ENCODE data around the gene OR13C3.
"Not testable (repeated sequence)": the region's sequence is repeated elsewhere in the genome, so short reads cannot be mapped to it uniquely, and the experiment has no call there.

Gene OR13C3

DNA sequence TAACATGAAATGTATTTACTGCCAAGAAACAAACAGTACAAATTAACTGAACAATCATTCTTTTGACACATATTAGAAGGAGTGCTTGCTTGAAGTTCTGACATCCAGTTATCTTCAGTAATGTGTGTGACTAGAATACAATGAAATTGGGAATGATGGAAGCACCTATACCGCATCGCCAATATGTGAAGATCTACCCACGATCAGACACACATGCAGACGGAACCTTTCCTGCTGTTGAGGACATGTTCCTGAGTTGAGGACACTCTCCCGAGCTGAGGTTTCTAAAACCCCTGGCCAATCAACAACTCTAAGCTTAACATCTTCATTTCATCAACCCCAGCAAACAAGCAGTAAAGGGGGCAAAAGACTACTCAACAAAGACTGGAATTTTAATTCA is at the start of gene OR13C3:
Gene OR13C3 (minus strand): TSS at position 101 of the 400 bp plus-strand sequence. CDS start 133 bp downstream, outside the sequence.
- Mint-ChIP-seq H3K9me3 (no peaks in the 10 kb centered on the region), H3K36me3 (no peaks in the 10 kb centered on the region), H3K4me1 (no peaks in the 10 kb centered on the region), H3K27me3 (no peaks in the 10 kb centered on the region), H3K27ac (no peak within 1 kb of the TSS), H3K4me3 (no peak within 1 kb of the TSS)
- no peak for DNase-seq (ENCODE audit: low spot score in 2 of 2)
- ATAC-seq (ENCODE audit: low read depth), result no peak

DNA sequence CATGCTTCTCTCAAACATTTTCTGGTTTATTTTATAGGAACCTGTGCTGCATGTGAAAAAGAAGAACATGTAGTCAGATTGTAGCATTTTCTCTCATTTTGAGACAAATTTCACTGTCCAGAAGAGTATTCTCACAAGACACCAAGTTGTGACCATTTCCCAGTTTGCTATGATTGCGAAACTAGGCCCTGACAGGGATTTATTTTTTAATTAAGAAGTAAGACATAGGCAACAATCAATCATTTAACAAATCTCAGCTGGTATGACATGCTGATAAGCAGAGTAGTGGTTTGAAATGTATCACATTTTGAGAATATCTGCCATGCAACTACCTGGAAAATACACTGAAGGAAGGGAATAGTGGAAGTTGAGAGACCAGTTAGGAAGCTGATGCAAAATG is 43.9 kb upstream of the OR13C3 start:
- Mint-ChIP-seq H3K27ac (no peak overlapping the region), H3K9me3 (no peaks in the 10 kb centered on the region), H3K36me3 (no peaks in the 10 kb centered on the region), H3K27me3 (peaks cover 2% of the 10 kb centered on the region), H3K4me3 (no peak overlapping the region), H3K4me1 (no peaks in the 10 kb centered on the region)
- no peak for ATAC-seq (ENCODE audit: low read depth)
- DNase-seq (ENCODE audit: low spot score in 2 of 2), result no peak

GRCh38 chr9:104577263-104577662 is 40.6 kb upstream of the OR13C3 start:
- Mint-ChIP-seq H3K27ac (no peak overlapping the region), H3K27me3 (peaks cover 2% of the 10 kb centered on the region), H3K4me1 (no peaks in the 10 kb centered on the region), H3K4me3 (no peak overlapping the region), H3K9me3 (peaks cover 5% of the 10 kb centered on the region), H3K36me3 (no peaks in the 10 kb centered on the region)
- DNase-seq (ENCODE audit: low spot score in 2 of 2) (no peak), ATAC-seq (ENCODE audit: low read depth) (no peak)

DNA sequence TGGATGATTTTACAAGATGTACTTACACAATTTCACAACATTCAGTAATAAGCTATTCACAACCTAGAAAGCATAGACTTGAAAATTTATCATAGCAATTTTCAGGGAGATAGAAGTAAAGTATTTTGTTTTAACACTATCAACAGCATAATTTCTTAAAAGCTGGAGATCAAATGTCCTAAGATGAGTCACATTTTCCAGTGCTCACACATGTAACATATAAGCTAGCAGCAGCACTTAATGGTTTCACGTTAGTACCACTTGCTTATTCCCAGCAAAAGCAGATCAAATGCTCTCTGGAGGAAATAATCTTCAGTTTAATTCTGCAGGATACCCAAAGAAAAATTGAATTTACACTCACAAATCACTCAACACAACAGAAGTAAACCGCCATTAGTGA is 38.8 kb upstream of the OR13C3 start:
- Mint-ChIP-seq H3K4me3 (no peak overlapping the region), H3K9me3 (peaks cover 5% of the 10 kb centered on the region), H3K36me3 (no peaks in the 10 kb centered on the region), H3K27ac (no peak overlapping the region), H3K4me1 (no peaks in the 10 kb centered on the region), H3K27me3 (no peaks in the 10 kb centered on the region)
- DNase-seq (ENCODE audit: low spot score in 2 of 2), result no peak
- no peak for ATAC-seq (ENCODE audit: low read depth)

- no peak for ATAC-seq (ENCODE audit: low read depth)
Measured at GRCh38 chr9:104572612-104573011, 36.0 kb upstream of the OR13C3 start.

DNA sequence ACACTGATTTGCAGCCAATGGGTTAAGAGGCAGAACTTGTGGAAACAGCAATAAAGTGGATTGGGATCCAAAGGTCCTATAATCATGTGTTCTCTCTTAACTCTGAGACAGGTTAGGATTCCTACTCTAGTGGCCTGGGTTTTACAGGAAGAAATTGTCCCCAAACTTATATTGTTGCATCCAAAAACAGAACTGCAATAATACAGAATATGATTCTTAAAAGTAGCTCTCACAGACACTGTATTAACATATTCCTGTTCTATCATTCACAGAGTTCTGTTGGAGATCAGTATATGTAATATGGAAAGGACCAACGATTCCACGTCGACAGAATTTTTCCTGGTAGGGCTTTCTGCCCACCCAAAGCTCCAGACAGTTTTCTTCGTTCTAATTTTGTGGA is 32.2 kb upstream of the OR13C3 start, which contains the start of gene OR13C8:
Gene OR13C8 (plus strand): TSS at position 301 of the 400 bp plus-strand sequence. CDS start 0 bp downstream, at position 301.
- peaks cover 5% of the 10 kb centered on the region for H3K9me3 Mint-ChIP-seq
- no peak within 1 kb of the TSS for H3K4me3 Mint-ChIP-seq
- no peak for ATAC-seq (ENCODE audit: low read depth)
- no peaks in the 10 kb centered on the region for H3K27me3 Mint-ChIP-seq
- H3K4me1 Mint-ChIP-seq, result no peaks in the 10 kb centered on the region
- H3K27ac Mint-ChIP-seq, result no peak within 1 kb of the TSS
- no peak for DNase-seq (ENCODE audit: low spot score in 2 of 2)
- H3K36me3 Mint-ChIP-seq, result no peaks in the 10 kb centered on the region

More at GRCh38 chr9:104572612-104573011, 36.0 kb upstream of the OR13C3 start:
- no peak for DNase-seq (ENCODE audit: low spot score in 2 of 2)
- Mint-ChIP-seq H3K9me3 (peaks cover 5% of the 10 kb centered on the region), H3K27ac (no peak overlapping the region), H3K36me3 (no peaks in the 10 kb centered on the region), H3K27me3 (no peaks in the 10 kb centered on the region), H3K4me1 (no peaks in the 10 kb centered on the region), H3K4me3 (no peak overlapping the region)

DNA sequence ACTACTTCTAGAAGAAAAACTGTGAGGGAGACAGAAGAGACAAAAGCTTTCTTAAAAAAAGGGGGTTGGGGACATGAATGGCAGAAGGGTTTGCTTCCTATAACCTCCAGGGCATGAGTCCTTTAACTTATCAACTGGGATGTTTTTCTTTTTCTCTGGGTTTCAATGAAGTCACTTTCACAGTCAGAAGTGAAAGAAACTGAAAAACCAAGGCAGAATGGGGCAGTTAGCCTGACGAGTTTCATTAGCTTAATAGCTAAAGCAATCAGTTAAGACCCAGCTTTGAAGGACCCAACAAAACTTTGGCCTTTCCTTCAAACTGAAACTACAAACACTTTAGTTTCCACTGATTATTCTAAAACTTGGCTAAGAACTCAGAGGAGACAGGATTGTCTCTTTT is 27.7 kb upstream of the OR13C3 start:
- H3K27me3 Mint-ChIP-seq, result no peaks in the 10 kb centered on the region
- DNase-seq (ENCODE audit: low spot score in 2 of 2) (no peak), ATAC-seq (ENCODE audit: low read depth) (no peak)
- H3K4me1 Mint-ChIP-seq, result no peaks in the 10 kb centered on the region
- no peak overlapping the region for H3K27ac Mint-ChIP-seq
- H3K36me3 Mint-ChIP-seq, result no peaks in the 10 kb centered on the region
- H3K9me3 Mint-ChIP-seq, result no peaks in the 10 kb centered on the region
- no peak overlapping the region for H3K4me3 Mint-ChIP-seq

DNA sequence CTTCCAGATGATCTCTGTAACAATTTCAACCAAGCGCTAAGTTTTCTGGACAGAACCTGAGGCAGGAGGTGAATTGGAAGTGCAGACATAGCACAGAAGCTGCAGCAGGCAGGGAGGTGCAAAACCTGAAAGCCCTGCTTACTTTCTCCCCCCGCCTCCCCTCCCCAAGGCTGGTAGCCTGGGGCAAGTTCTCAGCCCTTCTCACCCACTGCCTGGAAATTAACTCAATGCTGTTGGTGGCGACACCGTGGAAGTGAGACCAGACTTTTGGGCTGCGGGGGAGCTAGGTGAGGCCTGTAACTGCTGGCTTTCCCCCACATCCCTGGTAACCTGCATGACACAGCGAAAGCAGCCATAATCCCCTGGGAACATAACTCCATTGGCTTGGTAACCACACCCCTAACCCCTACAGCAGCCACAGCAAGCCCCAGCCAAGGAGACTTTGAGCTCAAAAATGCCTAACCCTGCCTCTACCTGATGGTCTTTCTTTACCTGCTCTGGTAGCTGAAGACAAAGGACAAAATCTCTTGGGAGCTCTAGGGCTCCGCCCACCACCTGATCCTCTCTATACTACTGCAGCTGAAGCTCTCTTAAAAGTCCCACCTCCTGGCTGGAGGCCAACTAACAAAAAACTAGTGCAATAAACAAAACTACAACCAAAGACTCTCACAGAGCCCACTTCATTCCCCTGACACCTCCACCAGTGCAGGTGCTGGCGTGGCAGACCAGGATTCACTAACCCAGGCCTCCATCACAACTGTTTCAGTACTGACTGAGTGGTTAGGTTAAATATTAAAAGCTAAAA is 20.4 kb upstream of the OR13C3 start:
- DNase-seq (ENCODE audit: low spot score in 2 of 2) (no peak), ATAC-seq (ENCODE audit: low read depth) (no peak)
- H3K4me3 Mint-ChIP-seq, result no peak overlapping the region
- H3K27me3 Mint-ChIP-seq, result no peaks in the 10 kb centered on the region
- H3K4me1 Mint-ChIP-seq, result no peaks in the 10 kb centered on the region
- H3K27ac Mint-ChIP-seq, result no peak overlapping the region
- H3K36me3 Mint-ChIP-seq, result no peaks in the 10 kb centered on the region
- no peaks in the 10 kb centered on the region for H3K9me3 Mint-ChIP-seq

DNA sequence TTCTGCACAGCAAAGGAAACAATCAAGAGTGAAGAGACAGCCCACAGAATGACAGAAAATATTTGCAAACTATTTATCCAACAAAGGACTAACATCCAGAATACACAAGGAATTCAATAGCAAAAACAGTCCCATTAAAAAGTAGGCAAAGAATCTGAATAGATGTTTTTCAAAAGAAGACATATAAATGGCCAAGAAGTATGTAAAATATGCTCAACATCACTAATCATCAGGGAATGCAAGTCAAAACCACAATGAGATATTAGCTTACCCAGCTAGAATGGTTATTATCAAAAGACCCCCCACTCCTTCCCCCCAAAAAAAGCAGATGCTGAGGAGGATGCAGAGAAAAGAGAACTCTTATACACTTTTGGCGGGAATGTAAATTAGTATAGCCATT is 18.9 kb upstream of the OR13C3 start:
- no peaks in the 10 kb centered on the region for H3K4me1 Mint-ChIP-seq
- ATAC-seq (ENCODE audit: low read depth) (no peak), DNase-seq (ENCODE audit: low spot score in 2 of 2) (no peak)
- H3K4me3 Mint-ChIP-seq, result no peak overlapping the region
- no peaks in the 10 kb centered on the region for H3K27me3 Mint-ChIP-seq
- no peaks in the 10 kb centered on the region for H3K36me3 Mint-ChIP-seq
- no peaks in the 10 kb centered on the region for H3K9me3 Mint-ChIP-seq
- H3K27ac Mint-ChIP-seq, result no peak overlapping the region

DNA sequence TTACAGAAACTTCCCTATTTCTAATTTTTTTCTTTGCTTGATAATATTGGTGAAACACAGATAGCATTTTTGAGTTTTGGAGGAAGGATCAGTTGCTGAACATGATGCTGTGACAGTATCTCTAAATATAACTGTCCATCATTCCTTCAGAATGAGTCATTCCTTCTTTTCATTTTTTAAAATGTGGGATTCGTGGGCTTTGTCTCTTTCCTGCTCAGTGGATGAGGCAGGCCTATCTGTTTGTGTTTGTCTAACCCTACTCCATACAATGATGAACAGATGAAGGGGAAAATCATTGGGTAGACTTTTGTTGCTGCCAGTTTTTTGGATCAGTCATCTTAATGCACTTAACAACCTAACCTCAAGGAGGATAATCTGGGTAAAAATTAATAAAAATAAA is 16.6 kb upstream of the OR13C3 start:
- no peak overlapping the region for H3K4me3 Mint-ChIP-seq
- no peaks in the 10 kb centered on the region for H3K27me3 Mint-ChIP-seq
- DNase-seq (ENCODE audit: low spot score in 2 of 2) (no peak), ATAC-seq (ENCODE audit: low read depth) (no peak)
- H3K4me1 Mint-ChIP-seq, result no peaks in the 10 kb centered on the region
- H3K36me3 Mint-ChIP-seq, result no peaks in the 10 kb centered on the region
- H3K9me3 Mint-ChIP-seq, result no peaks in the 10 kb centered on the region
- H3K27ac Mint-ChIP-seq, result no peak overlapping the region

DNA sequence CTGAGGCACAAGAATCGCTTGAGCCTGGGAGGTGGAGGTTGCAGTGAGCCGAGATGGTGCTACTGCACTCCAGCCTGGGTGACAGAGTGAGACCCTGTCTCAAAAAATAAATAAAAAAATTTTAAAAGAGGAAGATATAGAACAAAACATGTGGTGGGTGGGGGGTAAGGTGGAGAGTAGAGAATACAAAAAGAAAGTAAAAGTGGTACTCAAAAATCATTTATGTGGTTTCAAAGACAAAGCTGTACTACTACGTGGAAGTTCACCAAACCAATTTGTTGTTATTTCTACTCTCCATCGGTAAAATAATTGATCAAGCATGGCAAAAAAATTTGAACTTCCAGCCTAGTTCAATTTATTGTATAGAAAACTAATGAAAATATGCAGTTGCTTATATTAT is 8.0 kb upstream of the OR13C3 start:
- ATAC-seq (ENCODE audit: low read depth) (no peak), DNase-seq (ENCODE audit: low spot score in 2 of 2) (no peak)
- H3K4me1 Mint-ChIP-seq, result no peaks in the 10 kb centered on the region
- no peak overlapping the region for H3K4me3 Mint-ChIP-seq
- no peak overlapping the region for H3K27ac Mint-ChIP-seq
- no peaks in the 10 kb centered on the region for H3K27me3 Mint-ChIP-seq
- no peaks in the 10 kb centered on the region for H3K36me3 Mint-ChIP-seq
- H3K9me3 Mint-ChIP-seq, result no peaks in the 10 kb centered on the region

DNA sequence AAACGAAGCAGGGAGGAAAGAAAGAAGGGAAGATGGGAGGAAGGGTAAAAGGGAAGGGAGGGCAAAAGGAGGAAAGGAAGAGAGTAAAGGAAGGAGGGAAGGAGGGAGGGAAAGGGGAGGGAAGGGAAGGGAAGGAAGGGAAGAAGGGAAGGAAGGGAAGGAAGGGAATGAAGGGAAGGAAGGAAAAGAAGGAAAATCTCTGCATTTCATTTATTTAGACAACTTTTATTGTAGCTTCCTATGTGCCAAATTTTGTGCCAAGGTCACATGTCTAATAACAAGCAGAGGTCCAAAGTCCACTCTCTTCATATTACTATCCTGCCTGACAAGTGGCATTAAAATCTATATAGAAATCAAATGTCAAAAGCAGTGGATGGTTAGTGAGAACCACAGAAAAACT is 2.6 kb upstream of the OR13C3 start:
- H3K27ac Mint-ChIP-seq, result no peak overlapping the region
- no peak overlapping the region for H3K4me3 Mint-ChIP-seq
- H3K27me3 Mint-ChIP-seq, result no peaks in the 10 kb centered on the region
- no peaks in the 10 kb centered on the region for H3K36me3 Mint-ChIP-seq
- ATAC-seq (ENCODE audit: low read depth) (no peak), DNase-seq (ENCODE audit: low spot score in 2 of 2) (no peak)
- no peaks in the 10 kb centered on the region for H3K4me1 Mint-ChIP-seq
- H3K9me3 Mint-ChIP-seq, result no peaks in the 10 kb centered on the region

DNA sequence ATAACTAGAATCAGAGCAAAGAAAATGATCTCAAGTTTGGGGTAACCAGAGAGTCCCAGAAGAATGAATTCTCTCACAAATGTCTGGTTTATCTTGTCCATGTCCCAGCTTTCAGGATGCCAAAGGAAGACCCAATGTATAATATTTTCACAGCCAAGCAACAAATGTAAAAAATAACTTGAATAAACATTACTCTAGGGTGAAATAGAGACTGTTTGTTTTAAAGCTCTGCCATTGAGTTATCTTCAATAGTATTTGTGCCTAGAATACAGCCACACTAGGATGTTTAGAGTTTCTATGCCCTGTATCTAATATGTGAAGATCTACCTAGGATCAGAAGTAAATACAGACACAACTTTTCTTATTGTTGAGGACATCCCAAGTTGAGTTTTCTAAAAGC is 9.5 kb downstream of the OR13C3 start, which contains the start of gene OR13C4:
Gene OR13C4 (minus strand): TSS at position 101 of the 400 bp plus-strand sequence. CDS start 0 bp downstream, at position 101.
- H3K4me3 Mint-ChIP-seq, result no peak within 1 kb of the TSS
- H3K27ac Mint-ChIP-seq, result no peak within 1 kb of the TSS
- no peak for ATAC-seq (ENCODE audit: low read depth)
- peaks cover 4% of the 10 kb centered on the region for H3K9me3 Mint-ChIP-seq
- H3K27me3 Mint-ChIP-seq, result peaks cover 2% of the 10 kb centered on the region
- no peaks in the 10 kb centered on the region for H3K36me3 Mint-ChIP-seq
- no peak for DNase-seq (ENCODE audit: low spot score in 2 of 2)
- H3K4me1 Mint-ChIP-seq, result no peaks in the 10 kb centered on the region

GRCh38 chr9:104520241-104520640 is 16.4 kb downstream of the OR13C3 start:
- not testable (repeated sequence) for H3K27ac Mint-ChIP-seq; H3K9me3 Mint-ChIP-seq; H3K36me3 Mint-ChIP-seq; H3K4me3 Mint-ChIP-seq; ATAC-seq (ENCODE audit: low read depth); H3K27me3 Mint-ChIP-seq; DNase-seq (ENCODE audit: low spot score in 2 of 2); H3K4me1 Mint-ChIP-seq

- no peak for DNase-seq (ENCODE audit: low spot score in 2 of 2)
- no peak for ATAC-seq (ENCODE audit: low read depth)
- H3K4me1 Mint-ChIP-seq, result no peaks in the 10 kb centered on the region
- H3K9me3 Mint-ChIP-seq, result peaks cover 2% of the 10 kb centered on the region
- no peak overlapping the region for H3K27ac Mint-ChIP-seq
- no peak overlapping the region for H3K4me3 Mint-ChIP-seq
- H3K36me3 Mint-ChIP-seq, result no peaks in the 10 kb centered on the region
- peaks cover 2% of the 10 kb centered on the region for H3K27me3 Mint-ChIP-seq
Measured at GRCh38 chr9:104514901-104515300, 21.8 kb downstream of the OR13C3 start.
